Stimulated activated CD4-positive, alpha-beta T cell treated with anti-CD3 and anti-CD28 coated beads, Interleukin-15, amount 100 ng/mL, for 48 hours (primary cell): Measurements from ENCODE around the gene TUB.

Source experiments
- DNase-seq, 2 donors: peaks; one replicate each; pipeline ENCODE4 v3.0.0-alpha.2; 2020; ENCODE audit warnings: low read depth in 2 of 2

The TUB gene, protein sequence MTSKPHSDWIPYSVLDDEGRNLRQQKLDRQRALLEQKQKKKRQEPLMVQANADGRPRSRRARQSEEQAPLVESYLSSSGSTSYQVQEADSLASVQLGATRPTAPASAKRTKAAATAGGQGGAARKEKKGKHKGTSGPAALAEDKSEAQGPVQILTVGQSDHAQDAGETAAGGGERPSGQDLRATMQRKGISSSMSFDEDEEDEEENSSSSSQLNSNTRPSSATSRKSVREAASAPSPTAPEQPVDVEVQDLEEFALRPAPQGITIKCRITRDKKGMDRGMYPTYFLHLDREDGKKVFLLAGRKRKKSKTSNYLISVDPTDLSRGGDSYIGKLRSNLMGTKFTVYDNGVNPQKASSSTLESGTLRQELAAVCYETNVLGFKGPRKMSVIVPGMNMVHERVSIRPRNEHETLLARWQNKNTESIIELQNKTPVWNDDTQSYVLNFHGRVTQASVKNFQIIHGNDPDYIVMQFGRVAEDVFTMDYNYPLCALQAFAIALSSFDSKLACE

DNA sequence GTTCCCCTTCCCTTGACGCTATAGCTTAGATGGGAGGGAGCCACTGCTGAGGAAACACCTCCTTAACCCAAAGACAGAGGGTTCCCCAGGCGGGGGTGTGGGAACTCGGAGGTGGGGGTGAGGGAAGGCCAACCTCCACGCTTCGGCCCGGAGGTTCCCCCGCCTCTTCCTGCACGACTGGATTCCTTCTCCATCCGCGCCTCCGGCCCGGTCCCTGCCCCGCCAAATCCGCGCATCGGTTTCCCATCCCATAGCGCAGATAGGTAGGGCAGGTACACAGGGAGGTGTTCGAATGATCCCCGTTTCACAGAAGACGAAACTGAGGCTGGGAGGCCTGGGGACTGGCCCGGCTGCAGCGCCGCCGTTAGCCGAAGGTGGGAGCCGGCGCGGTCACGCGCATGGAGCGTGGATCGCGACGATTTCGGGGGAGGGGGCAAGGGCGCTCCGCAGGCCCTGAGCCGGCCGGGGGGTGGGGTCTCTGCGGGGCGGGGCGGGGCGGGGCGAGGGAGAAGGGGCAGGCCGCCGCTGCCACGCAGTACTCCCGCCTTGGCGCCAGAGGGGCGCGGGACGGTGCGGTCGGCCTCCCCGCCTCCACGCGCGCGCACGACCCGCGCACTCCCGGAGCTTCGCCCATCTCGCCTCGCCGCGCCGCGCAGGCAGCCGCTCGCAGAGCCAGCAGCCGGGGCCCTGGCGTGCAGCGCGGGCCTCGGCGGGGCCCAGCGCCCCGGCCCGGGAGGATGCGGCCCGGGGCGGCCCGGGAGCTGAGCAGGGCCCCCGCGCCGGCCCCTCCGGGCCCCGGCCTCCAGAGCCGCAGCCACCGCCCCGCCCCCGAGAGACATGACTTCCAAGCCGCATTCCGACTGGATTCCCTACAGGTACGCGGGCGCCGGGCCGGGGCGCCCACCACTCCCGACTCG, at the start of gene TUB:
Gene TUB, plus strand, starts transcription at position 538 of the 917 bp plus-strand sequence. Its CDS starts 300 bp downstream, at position 838.
- no peak for DNase-seq

DNA sequence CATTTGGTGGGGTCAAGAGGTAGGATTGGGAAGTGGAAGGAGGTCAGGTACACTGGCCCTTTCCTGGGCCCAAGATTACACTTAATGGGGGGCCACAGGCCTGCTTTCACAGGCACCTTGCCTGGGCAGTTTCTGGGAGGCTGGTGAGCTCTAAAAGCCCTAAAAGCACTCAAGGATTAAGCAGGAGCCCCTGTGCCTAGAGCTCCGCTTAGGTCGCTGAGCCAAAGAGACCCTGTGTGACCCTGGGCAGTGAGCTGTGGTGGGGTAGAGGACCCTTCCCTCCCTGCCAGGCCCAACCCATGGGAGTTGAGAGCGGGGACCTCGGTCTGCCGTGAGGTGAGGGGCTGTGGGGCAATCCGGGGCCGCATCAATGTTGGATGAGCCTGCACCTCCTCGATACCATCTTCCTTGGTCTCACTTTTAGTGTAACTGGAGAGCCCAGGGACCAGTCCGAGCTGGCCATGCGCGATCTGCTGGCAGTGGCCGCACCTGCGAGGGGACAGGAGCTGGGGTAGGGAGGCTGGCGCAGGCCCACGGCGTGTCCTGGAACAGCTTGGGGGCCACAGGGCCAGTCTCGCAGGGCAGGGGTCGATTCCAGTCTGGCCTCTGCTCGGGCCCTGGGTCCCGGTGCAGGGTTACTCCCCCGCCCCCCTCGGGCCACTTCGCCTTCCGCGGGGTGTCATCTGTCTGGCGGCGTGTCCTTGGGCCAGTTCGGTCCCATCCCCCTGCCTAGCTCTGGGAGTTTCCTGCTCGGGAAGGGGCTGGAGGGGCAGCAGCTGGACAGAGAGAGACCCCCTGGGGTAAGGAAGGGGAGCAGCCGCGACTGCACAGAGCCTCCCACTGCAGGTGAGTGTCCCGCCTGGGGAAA, 49.5 kb upstream of the TUB start:
- DNase-seq = no peak

DNA sequence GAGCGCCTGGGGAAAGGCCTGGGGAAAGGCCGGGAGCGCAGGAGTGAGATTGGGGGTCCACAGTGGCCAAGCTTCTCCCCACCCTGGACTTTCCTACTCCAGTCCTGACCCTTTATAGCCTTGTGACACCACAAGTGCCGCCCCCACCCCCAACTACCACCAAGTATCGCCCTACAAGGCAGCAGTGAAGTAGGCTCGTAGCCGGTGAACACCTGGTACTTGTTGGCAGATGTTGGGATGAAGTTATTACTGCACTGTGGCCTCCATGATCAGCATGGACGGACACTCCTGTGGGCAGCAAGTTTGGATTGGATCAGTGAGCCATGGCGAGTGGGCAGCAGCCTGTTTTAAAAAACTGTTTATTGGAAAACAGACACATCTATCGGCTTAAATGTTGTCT, 48.9 kb upstream of the TUB start:
- no peak for DNase-seq

DNA sequence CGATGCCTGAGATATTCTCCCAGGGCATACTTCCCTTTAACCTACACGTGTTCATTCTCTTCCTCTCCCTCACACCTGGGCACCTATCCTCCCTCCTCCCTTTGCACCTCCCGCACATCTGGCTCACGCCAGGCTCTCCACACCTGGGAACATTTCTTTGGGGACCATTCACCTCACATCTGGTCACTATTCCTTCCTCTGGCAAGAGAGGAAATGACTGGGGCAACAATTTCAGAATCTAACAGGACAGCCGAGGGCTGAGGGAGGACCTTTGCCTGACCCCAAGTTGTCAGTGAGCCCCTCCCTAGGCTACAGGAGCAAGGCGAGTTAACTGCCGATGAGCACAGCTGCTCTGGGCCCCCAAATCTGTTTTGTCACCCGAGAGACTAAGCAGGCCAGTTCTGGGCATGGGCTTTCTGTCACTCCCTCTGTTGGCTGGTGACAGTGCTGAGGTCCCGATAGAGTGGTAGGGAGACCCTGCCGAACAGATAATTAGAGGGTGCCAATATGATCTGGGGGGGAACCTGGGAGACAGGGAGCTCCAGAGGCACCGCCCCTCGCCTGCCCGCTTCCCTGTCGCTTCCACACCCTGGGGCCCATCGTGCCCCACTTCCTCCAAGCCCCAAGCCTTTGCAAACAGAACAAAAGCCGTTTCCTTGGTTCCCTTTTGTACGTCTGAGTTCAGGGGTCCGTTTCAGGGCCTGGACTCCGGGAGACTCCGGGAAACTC, 48.3 kb upstream of the TUB start:
- DNase-seq = no peak

DNA sequence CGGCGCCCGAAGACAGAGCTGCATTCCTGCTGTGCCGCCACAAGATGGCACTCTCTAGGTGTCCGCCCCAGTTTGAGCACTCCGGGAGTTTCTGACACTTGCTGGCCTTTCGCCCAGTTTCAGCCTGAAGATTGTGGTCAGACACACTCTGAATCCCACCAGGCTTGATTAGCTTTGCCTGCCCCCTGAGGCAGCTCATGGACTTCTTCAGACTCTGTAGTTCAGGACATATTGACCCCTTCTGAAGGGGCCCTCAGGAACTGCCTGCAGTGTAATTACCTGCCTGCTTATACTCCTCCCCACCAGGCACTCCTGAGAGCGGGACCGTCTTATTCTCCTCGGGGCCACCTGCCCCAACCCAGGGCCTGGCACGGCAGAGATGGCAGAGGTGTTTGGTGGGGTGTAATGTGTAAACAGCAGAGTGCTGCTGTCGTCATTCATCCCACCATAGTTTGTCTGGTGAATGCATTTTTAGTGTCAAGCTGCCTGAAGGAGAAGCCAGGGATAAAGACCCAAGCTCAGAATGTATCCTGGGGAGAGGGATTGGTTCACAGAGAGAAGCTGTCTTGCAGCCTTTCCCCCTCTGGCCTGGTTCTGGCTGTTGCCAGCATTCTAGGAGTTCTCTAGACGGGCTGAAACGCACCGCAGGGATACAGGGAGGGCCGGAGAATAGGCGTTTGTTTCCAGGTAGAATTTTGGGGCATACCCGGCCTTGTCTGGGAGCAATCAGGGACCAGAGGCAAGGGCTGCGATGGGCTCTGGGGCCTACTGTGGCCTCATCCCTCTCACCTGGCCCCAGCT, 47.5 kb upstream of the TUB start:
- DNase-seq = peak; percentile 26 to 27

DNA sequence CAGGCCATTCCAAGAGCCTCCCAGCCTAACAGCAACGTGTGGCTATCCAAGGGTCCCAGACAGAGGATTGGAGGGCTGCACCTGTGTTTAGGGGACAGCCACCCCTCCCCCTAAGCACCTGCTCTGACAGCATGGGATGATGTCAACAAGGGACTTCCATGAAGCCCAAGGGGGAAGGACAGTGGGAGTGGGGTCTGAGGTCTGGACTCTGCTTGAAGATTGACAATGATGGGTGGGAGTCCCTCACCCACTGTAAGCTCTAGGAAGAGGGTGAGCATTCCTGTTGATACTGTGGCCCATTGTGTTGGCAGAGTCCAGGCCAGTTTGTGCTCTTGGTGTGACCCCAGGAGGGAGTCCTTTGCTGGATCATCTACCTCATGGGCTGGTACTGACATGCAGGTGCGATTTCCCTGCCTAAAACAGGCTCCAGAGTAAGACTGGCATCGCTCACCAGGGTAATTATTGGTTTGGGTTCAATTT, 46.9 kb upstream of the TUB start:
- DNase-seq = no peak

DNA sequence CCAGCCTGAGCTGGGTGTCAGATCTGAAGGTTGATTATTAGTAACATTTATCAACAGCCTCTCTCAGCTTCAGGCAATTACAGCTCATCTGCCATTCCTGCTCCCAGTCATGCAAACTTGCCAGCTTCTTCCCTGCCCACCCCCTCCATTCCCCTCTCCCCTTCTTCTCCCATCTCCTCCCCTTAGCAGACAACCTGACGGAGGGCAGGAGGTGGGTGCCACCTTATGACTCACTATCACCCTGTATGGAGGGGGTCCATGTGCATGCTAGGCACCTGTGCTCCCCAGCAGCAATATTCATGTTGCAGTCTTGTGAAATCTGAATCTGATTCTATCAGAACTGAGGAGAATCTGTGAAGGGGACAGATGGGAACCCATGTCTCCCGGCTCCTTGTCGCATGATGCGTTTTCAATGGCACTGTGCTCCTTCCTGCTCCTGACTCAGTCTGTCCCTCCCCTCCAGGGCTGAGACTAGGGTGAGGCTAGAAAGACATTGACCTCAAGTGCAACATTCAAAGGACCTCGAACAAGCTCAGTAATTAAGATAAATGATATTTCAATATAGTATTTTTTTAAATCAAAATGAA, 46.3 kb upstream of the TUB start:
- DNase-seq = no peak

DNA sequence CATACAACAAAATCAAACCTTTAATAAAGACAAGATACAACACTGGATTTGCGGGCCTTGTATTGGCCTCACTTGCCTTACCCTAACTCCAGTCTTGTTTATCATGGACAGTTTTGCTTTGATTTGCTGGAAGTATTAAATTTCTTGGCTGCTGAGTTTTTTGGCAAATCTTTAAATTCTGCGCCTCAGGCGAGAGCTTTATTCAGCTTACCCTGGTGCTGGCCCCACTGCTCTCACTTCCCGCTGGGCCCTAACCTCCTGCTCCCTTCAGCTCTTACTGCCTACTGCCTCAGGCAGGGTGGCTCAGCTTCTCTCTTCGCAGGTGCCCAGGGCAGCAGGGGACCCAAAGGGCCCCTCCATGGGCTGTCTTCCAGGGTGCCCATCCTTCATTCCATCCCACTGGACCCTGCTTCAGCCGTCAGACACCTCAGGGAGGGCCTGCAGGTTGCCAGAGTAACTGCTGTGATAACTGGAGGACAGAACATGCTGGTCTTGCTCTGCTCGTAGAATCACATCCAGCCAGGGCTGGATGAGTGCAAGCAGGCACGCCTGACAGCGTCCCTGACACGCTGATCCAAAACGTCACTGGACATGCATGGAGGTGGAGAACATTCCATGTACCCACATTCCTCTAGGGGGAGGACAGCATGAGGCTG, 45.7 kb upstream of the TUB start:
- DNase-seq = no peak

DNA sequence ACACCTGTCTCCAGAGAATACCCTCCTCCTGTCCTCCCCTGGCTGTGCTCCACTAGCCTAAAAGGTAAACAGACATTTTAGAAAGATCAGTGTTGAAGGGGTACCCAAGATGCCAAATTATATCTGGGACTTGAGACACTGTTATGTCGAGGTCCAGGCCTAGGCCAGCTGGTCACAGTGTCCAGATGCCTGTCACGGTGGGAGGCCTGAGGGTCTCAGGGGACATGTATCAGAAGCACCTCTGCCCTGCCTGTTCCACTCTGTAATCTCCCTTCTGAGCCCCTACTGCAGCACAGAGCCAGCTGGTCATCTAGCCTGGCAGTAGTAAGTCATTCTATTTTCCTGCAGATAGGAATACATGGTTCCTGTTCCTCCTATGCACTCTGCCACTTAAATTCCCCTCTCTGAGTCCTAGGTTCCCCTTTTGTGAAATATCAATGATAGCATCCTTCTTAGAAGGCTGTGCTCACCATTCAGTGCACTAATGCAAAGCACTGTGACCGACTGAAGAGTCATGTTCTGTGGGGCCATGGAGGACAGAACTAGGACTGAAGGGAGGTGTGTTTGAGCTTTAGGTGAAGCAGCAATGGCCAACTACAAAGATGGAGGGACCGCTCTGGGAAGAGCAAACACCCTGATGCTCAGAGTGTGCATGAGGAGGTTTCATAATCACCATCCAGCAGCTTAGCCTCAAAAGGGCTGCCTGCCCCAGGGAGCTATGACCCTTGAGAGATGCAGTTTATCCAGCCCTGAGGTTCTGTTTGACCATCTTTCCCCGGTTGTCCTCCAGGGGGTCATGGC, 44.8 kb upstream of the TUB start:
- no peak for DNase-seq

DNA sequence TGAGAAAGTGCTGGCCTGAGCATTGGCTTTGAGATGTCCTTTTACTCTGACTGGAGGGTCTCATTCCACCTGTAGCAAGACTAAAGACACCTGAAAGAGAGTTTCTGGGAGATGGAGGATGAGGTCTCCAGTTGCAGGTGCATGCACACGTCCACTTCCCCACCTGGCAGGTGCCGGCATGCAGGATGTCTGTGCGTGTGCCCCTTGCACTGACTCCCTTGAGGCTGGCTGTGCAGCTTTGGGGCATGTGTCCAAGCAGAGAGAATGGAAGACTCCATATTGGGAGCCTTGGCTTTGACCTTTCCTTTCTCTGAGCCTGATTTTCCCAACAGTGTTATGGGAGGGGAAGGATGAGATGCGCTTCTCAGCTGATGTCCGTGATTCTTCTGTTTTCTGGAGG, 44.0 kb upstream of the TUB start:
- DNase-seq = no peak

DNA sequence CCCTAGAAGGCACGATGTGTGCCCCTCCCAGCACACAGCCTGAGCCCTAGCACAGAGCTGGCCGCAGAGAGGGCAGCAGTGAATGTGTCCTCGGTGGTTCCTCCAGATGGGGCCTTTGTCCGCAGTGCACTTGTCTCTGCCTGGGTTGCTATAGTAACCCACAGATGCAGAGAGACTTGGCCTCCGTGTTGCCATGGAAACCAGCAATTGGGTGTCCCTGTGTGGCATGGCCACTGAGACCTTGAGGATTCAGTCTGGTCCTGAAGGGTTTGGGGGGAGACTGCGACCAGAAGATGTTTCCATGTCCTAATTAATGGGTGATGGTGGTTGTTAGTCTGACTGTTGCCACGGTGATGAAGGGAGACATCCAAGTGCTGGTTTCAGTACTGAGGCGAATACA, 42.6 kb upstream of the TUB start:
- no peak for DNase-seq

DNA sequence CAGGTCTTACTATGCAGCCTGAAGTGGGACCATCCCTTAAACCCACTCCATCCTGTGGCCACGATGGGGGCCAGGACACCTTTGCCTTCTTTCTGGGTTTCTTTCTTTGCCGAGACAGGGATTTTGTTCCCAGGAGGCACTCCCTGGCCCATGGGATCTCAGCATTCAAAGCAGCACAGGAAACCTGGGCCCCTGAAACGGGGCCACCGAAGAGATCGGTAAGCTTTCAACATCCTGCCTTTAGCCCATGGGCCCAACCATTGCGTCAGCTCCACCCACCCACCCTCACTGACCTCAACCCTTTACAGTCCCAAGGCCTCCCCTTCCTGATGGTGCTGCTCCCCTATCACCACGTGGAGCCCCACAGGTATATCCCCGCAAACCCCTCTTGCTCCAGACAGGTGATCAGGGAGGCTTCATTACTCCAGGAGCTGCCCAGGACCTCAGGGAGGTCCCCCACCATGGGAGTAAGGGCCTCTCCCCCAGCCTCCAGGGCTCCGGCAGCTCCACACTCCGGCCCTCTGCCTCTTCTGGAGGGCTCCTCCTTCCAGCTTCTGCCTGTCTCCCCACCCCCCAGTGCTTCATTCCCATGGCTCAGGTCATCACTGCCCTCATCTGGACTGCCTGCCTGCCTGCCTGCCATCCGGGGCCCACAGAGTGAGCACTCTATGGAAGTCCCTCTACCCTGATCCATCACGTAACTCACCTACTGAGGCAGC, 42.0 kb upstream of the TUB start:
- DNase-seq = no peak

DNA sequence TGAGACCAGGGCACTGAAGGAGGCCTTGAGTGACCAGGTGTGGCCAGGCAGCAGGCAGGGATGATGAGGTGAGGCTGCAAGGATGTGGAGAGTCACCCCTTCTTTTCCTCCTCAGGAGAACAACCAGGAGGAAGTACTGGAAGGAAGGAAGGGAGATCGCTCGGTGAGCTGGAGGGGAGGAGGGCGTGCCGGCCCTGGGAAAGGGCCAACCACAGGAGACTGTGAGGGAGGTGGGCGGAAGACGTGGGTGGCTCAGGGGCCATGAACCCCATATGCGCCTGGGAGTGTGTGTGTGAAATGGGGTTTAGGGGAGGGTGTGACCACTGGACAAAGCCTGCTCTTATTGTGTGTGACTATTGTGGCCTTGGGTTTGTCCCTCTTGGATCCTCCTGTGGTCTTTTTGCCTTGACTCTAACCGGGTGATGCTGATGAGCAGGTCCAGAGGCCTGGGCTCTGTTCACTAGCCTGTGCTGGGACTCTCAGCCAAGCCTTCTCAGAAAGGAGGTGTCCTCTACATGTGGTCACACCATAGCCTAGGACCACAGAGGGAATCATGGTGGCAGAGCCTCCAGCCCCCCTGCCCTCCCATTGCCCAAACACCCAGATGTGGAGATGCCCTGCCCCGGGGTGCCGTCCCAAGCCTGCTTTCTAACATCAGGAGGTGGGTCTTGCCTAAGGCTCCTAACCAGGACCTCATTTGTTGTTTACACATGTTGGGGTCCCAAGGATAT, 41.3 kb upstream of the TUB start:
- no peak for DNase-seq

DNA sequence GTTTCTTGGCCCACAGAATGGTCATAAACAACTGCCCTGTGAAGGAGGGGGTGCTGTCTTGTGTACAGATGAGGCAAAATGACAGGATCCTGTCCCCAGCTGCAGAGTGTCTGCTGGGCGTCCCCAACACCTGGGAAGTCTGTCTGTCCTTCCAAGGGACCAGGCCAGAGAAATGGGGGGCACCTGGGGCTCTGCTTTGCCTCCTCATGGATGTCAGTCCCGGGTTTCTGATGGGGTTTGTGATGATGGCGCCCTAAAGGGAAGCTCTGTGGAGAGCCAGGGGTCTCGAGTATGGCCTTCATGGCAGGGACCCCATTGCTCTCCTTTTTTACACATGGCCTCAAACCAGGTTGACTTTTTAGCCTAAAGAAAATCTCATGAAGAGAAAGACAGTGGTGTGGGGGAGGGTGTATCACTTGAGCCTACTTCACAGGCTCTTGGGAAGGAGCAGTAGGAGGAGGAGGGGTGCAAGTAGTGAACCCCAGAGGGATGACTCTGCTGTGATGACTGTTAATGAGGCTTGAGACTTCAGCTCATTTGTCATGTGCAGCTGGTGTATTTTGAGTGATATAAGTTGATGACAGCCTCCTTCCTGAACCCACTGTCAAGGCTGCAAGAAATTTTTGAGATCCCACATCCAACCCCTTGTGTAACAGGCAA, 40.6 kb upstream of the TUB start:
- DNase-seq = no peak

DNA sequence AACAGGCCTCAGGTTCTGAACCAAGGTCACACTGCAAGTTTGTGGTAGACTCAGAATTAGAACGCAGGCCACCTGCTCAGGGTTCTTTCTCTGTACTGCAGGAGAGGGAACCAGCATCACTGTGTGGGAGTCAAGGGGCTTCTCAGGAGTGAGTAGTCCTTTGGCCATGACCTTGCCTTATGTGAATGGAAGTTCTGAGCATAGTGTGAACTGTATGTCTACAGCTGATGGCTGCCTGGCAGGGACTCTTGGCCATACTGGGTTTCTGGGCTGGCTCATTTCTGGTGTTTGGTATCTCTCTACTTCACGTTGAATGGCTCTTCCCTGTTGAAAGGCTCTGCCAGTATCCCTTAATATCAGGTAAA, 40.1 kb upstream of the TUB start:
- no peak for DNase-seq

DNA sequence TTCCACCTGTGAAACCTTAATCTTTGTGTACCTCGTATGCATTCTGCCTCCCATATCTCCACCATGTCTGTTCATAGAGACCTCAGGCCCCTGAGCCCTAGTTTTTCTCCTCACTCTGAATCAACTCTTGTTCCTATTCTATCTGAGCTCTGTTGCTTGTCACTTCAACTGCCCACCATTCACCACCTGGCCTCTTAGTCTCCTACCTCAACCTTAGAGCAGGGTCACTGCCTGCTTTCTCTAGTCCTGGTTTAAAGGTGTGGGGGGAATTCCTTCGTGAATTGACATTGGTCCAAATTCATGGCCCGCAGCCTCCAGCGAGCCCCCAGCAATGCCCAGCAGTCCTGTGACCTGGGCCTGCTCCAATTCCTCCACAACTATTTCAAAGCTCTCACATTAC, 39.4 kb upstream of the TUB start:
- DNase-seq = no peak
